Stimulated activated CD8-positive, alpha-beta memory T cell treated with anti-CD3 and anti-CD28 coated beads, Interleukin-7, amount 100 ng/mL, for 24 hours (primary cell): ENCODE results near the gene ANK2.

ENCODE experiments used
- DNase-seq: peaks from one replicate; pipeline ENCODE4 v3.0.0-alpha.2; 2020; ENCODE audit warnings: low read depth

The ANK2 gene

DNA sequence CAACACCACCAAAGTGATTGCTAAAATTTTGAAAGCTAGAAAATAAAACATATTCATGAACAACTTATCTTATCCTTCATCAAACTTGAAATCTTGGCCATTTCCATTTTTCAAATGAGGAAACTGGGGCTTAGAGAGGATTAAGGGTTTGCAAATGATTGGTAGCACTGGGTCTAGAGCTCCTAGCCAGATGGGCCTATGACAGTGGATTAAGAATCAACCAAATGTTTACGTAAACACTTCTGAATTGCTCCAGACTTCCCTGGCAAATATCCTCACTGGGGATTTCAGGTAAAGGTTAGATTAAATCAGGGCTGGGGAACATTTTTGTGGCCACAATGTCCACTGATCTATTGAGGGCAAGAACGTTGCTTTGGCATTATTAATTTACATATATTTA is 241.2 kb downstream of the ANK2 start:
- DNase-seq: no peak

GRCh38 chr4:113292371-113293042 is 243.1 kb downstream of the ANK2 start:
- no peak for DNase-seq

- no peak for DNase-seq
Observed at GRCh38 chr4:113293043-113293560, 243.6 kb downstream of the ANK2 start.

- no peak for DNase-seq
Observed at GRCh38 chr4:113293674-113294073, 244.2 kb downstream of the ANK2 start.

DNA sequence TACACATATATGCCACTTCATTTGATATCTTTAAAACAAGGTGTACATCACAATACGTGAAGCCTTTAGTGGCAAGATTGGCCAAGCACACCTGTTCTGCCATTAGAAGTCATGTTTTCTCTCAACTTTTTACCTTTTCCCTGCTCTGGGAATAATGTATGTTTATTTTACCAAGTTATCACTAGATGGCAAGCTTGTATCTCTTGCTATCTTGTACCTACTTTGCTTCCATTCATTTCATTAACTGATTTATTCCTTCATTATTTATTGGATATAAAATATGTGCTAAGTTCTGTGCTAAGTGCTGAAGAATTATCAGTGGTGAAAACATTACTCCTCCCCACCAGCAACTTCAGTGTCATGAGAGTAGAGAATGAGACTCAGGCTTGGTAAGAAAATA is 245.5 kb downstream of the ANK2 start:
- DNase-seq: no peak

GRCh38 chr4:113300471-113300928 is 251.0 kb downstream of the ANK2 start:
- no peak for DNase-seq

DNA sequence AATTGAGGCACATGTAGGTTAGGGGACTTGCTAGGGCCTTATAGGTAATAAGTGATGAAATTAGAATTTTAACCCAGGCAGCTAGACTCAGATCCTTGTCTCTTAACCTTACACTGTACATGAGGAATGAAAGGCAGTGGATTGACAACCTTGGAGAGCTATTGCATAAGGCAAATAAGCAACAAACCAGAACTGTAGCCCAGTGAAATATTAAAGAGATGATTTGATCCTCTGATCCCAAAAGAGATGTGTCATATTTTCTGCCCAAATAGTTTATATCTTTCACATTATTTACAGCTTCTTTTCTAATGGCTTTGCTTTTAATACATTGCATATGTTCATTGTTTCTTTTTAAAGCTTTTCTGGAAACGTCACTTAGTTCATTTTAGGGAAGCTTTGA is 252.6 kb downstream of the ANK2 start:
- DNase-seq: no peak

- DNase-seq: no peak
Observed at GRCh38 chr4:113303315-113303714, 253.9 kb downstream of the ANK2 start.

- no peak for DNase-seq
Observed at GRCh38 chr4:113311047-113311446, 261.6 kb downstream of the ANK2 start.

DNA sequence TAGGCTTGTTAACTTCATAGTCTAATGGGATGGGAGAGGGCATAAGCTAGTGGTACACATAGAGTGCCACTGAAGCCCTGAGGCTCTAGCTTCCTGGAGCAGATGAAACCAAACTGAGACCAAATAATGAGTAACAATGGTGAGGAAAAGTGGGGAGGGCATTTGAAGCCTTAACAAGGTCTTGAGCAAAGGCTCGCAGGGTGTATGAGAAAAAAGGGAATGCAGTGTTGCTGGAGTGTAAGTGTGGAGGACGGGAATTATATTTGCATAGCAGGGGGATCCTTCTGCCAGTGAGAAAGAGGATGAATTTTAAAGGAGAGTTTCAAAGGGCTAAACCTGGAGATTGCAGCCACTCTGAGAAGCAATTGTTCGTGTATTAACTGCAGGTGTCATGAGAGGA is 263.1 kb downstream of the ANK2 start:
- DNase-seq: no peak

DNA sequence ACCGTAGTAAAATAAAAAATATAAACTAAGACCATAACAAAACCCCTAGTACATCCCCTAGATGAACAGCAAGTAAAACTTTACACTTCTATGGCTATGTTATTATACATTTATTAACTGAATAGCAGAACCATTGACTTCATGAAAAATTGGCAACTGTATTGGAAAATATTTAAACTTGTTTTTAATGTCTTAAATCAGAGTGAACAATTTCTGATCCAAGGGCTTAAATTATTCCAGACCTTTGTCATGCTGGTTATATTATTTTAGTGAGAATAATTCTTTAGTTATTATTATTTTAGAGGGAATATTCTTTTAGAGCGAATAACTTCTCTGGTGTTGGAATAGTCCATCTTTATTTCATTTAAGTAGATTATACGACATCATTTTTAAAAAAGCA is 265.0 kb downstream of the ANK2 start:
- no peak for DNase-seq

GRCh38 chr4:113316879-113317278 is 267.4 kb downstream of the ANK2 start:
- no peak for DNase-seq

- no peak for DNase-seq
Observed at GRCh38 chr4:113317523-113317922, 268.1 kb downstream of the ANK2 start.

DNA sequence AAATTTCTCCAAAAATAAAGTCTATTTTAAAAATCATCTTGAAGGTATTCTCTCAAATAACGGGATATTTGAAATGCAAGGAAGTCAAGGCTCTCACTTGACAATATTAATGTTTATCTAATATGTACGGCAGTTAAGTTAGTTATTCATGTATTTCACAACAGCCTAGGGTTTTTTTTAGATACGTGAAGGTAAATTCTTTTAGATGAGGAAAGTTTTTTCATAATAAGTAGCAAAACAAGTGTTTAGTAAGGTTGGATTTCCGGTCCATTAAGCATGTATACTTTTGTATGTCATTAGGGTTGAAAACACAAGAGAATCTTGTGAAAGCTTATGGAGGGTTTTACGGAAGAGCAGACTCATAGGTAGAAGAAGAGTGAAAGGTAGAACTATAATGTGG is 273.3 kb downstream of the ANK2 start:
- no peak for DNase-seq

DNA sequence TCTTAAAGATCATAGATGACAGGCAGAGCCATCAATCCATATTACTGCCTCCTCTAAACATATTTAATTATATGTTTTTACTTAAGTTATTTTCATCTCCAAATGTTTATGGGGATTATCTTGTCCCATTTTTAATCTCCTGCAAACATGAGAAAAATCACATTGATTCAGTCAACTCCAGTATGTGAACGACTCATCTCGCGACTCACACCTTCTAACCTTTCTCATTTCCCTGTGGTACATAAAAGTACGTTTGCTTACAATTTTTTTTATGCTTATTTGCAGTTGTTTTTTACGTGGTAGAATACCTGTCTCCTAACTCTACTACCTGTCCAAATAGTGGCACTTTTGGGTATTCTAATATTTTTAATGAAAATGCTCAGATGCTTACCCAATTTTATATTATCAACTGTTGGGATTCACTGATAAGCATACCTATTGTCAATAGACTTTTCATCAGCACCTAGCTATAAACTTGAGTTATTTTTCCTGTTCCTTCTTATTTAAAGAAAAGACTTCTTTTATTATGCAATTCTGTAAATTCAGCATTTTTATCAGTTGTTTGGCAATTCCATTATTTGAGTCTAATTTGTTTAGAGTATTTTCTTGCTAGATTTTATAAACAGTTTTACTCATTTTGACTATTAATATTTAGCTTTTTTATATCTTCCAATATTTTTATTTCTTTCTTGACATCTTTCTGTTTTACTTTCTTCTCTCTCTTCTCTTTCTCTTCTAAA is 276.6 kb downstream of the ANK2 start:
- no peak for DNase-seq

- DNase-seq: no peak
Observed at GRCh38 chr4:113327494-113327893, 278.0 kb downstream of the ANK2 start.

- no peak for DNase-seq
Observed at GRCh38 chr4:113328514-113328913, 279.1 kb downstream of the ANK2 start.

DNA sequence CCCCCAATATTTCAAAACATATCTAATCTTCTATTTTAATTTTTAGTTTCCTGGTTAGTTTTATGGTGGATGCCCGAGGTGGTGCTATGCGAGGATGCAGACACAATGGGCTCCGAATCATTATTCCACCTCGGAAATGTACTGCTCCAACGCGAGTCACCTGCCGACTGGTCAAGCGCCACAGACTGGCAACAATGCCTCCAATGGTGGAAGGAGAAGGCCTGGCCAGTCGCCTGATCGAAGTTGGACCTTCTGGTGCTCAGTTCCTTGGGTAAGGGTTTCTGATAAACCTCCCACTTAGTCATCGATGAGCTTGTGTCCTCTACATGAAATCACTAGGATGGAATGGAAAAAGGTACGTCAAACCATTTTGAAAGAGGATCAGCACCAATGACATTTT is 280.7 kb downstream of the ANK2 start:
- DNase-seq: no peak

DNA sequence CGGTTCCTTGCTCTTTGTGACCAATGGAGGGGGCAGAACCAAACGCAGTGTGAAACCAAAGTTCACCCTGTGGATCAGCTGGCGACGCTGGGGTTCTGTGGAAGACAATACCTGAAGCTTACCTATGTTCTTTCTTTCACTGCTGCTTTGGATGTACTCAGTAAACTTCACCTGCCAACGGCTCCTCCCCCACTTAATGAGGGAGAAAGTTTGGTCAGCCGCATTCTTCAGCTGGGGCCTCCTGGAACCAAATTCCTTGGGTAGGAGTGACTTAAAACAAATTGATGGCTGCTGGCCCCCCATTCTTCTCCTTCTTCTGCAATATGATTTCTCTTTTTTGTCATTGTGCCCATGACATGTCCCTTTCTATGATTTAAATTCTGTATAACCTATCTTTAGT is 282.4 kb downstream of the ANK2 start:
- no peak for DNase-seq

DNA sequence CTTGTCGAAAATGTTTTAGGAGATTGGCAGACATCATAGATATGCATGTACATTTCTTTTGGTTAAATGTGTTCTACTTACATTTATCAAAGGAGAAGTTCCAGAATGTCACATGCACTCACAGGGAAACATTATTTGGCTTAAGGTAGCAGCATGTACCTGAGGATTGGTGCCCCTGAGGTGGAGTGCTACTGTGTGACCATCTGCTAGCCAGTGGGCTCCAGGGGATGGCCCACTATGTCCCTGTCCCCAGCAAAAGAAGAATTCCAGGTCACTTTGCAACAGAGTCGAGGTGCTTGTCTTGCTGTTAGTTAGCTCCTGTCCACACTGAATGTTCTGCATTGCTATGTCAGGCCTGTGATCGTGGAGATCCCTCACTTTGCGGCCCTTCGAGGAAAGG is 283.2 kb downstream of the ANK2 start:
- DNase-seq: no peak

GRCh38 chr4:113335746-113336145 is 286.3 kb downstream of the ANK2 start:
- DNase-seq: no peak

- DNase-seq: no peak
Observed at GRCh38 chr4:113336556-113336955, 287.1 kb downstream of the ANK2 start.

- DNase-seq: no peak
Observed at GRCh38 chr4:113339430-113339813, 290.0 kb downstream of the ANK2 start.

DNA sequence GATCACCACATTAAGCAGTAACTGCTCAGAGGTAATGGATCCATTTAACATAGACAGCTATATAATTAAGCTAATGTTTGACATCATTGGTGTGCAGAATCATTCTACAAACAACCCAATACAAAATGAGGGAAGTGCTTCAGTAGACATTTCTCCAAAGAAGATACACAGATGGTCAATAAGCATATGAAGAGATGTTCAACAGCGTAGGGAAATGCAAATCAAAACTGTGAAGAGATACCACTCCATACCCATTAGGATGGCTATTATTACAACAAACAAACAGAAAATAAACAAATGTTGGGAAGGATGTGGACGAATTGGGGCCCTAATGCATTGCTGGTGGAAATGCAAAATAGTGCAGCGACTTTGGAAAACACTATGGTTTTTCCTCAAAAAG is 294.6 kb downstream of the ANK2 start:
- DNase-seq: no peak
